NCI-H2171 treated with DMSO at 0.1 percent for 48 hours (cell line): ENCODE measurements around the gene SH3TC1.

Source experiments
- DNase-seq: peaks from one replicate; lab custom pipeline; 2025; lab: John Stamatoyannopoulos, UW

The SH3TC1 gene

DNA sequence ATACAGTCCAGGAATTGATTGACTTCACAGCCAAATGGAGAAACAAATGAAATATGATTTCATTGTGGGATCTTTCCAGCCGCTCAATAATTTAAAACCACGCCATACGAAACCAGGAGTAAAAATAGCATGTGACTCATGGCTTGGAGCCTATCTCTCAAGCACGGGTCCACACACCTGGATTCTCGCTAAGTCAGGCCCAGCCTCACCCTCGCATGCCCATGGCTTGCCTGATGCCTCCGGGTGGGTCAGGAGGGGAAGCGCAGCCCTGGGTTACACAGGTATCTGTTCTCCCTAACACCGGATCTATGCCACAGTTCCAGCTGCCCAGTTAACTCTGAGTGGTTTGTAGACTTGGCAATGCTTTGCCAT, 34.9 kb upstream of the SH3TC1 start:
- DNase-seq: no peak

GRCh38 chr4:8164687-8165086, 34.4 kb upstream of the SH3TC1 start:
- DNase-seq: no peak

DNA sequence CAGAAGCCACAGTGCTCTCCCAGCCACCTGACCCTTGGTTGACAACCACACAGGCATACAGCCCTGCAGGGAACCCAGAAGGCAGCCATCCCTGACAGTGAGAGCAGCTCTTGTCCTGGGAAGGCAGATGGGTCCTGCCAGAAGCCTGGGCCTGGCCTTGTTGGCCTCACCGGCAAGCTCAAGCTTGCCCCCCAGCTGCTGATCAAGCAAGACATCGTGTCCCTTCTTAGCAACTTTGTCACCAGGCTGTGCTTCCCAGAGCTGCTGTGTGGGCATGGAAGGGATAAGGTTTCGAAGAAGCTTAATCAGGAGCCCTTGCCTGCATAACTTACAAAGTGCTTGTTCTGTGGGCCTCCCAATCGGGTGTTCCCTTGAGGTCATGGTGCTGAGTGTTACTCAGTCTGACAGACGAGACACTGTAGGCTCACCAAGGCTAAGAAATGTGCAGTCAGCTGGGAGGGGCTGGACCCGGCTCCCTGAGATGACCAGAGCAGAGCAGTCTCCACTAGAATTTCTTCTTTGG, 33.7 kb upstream of the SH3TC1 start:
- peak; percentile 48 for DNase-seq

GRCh38 chr4:8167291-8167690, 31.8 kb upstream of the SH3TC1 start:
- no peak for DNase-seq

DNA sequence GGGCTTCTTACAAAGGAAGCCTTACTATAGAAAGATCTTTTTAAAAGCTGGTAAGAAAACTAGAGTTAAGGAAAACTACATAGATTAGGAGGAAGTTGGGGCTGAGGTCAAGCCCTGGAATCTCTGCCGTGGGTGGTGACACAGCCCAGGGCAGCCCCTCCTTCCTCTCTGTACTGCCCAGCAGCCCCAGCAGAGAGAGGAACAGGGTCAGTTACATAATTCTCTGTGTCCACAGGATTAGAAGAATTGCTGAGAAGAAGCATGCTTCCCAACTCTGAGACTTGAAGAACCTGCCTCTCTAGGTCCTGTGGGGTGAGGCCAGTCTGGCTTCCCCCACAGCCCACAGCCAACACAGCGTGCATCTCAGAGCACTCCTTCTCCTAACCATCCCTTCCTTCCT, 31.3 kb upstream of the SH3TC1 start:
- no peak for DNase-seq

- no peak for DNase-seq
Measured at GRCh38 chr4:8168232-8168631, 30.9 kb upstream of the SH3TC1 start.

GRCh38 chr4:8168832-8169598, 30.1 kb upstream of the SH3TC1 start:
- DNase-seq: no peak

- no peak for DNase-seq
Measured at GRCh38 chr4:8169763-8170162, 29.3 kb upstream of the SH3TC1 start.

GRCh38 chr4:8170341-8170740, 28.7 kb upstream of the SH3TC1 start:
- DNase-seq: no peak

DNA sequence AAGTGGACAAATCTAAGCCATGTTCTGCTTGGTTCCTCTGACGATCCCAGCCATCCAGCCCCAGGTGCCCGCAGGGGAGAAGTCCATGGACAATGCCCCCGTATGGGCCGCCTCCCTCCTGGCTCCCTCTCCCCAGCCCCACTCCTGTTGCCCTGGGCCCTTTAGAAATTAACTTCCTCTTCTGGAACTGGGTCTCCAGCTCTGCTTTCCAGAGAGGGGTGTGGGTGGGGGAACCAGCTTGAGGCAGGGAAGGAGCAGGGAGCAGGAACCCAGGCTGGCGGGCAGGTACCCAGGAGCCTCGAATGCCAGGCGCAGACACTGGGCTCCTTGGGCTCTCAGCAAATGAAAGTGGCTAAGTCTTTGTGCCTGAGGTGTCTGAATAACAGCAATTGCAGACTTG, 27.8 kb upstream of the SH3TC1 start:
- DNase-seq: no peak

- no peak for DNase-seq
Measured at GRCh38 chr4:8171984-8172924, 26.8 kb upstream of the SH3TC1 start.

GRCh38 chr4:8173492-8174242, 25.4 kb upstream of the SH3TC1 start:
- no peak for DNase-seq

DNA sequence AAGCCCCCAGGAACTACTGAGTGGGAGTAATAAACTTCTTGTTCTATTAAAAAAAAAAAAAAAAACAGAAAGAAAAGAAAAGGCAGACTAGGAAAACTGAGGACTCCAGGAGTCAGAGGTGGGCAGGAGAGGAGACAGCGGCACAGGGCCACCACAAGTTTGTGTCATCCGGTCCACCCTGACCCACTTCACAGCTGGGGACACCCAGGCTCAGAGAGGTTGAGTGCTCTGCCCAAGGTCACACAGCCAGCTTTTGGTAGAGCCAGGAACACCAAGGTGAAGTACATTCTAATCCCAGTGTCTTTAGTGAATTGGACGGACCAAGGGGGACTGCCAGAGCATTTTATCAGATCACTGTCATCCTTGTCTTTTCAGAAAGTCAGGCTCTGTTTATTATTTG, 24.1 kb upstream of the SH3TC1 start:
- DNase-seq: no peak

DNA sequence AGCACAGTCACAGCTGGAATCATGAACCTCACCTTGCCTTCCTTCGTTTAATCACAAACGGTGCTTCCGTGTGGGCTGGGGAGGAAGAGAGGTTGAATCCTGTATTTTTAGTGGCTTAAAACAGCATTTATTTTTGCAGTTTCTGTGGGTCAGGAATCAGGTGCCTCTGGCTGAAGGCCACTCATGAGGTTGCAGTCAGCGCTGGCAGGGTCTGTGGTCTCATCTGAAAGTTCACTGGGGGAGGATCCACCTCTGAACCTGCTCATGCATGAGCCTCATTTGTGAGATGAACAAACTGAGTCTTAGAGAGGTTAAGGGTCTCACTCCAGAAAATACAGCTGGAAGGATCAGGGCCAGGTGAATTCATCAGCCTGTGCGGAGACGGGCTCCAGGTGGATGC, 23.4 kb upstream of the SH3TC1 start:
- no peak for DNase-seq

DNA sequence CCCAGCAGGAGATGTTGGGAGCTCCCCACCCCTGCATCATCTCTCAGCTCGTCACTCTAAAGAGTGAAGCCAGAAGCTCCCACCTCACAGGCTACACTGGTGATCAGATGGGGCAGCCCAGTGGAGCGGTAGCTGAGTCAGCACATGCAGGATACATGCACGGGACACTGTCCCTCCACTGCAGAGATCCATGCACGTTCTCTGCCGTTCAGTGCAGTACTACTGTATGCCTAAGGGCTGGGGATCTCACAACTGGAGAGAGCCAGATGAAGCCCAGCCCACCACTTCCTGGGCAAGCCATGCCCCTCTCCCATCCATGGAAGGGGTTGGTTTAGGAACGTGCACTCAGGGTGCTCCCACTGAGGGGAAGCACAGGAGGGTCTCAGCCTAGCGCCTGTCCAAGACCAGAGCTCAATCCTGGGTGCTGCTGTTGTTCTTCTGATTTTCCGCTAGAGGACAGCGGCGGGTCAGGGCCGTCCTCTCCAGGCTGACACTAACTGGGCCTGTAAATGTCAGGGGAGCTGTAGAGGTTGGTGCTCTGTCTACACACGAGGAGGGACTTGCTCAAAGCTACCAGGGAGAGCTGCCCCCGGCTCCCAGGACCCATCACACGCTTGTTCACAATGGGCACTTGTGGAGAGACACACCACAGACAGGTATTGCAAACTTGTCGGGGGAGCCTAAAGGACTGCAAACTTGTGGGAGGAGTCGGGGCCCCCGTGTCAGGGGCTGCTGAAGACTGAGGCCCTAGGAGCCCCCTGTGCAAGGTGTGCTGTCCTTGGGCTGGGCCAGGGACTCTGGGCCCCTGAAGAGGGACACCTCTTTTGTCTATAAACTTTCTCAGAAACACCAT, 22.3 kb upstream of the SH3TC1 start:
- DNase-seq: peak; percentile 10

DNA sequence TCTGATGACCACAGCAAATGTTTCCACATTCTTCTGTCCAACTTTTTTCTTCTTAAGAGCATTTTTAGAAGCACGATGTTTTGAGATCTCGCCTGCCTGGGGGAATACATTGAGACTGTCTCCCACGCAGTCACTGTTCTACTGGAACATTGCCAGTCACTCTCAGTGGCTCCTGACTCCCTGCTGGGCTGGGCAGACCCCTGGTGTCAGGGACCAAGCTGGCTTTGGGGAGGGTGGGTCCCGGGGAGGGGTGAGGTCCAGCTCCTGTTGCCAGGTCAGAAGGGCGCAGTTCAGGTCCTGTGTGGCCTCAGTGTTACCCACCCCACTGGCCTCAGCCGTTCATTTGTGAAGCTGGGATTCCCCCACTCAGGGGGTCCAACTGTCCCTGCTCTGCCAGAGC, 21.5 kb upstream of the SH3TC1 start:
- DNase-seq: no peak

DNA sequence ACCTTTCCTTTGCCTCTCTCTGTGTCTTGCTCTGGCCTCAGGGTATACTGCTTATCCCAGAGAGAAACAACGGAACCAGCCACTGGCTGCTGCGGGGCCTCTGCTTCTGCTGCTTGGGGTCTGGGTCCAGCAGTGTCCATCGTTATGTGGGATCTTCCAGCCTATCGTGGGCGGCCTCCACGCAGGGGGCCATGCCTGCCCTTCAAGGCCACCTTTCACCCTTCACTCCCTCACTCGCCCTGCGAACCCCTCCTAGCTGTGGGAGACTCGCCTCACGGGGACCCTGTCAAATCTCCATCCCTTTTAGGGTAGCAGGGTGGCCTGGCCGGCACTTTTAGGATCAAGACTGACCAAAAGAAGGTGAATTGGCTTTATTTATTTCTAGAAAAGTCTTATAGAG, 21.1 kb upstream of the SH3TC1 start:
- no peak for DNase-seq

- DNase-seq: no peak
Measured at GRCh38 chr4:8179074-8179473, 20.0 kb upstream of the SH3TC1 start.

- no peak for DNase-seq
Measured at GRCh38 chr4:8179771-8180170, 19.3 kb upstream of the SH3TC1 start.

- no peak for DNase-seq
Measured at GRCh38 chr4:8180310-8181093, 18.6 kb upstream of the SH3TC1 start.

GRCh38 chr4:8181119-8181518, 18.0 kb upstream of the SH3TC1 start:
- no peak for DNase-seq
